Measurements from ENCODE around the gene GFRA4. TPM values are rescaled to one million over a fixed set of nuclear protein-coding genes. Genes with fewer than 3 reads are reported as not detected.

Gene GFRA4
- total and polyA plus RNA-seq, 5 donors, result not detected

GRCh38 chr20:3704087-3704486 lies 40.9 kb upstream of the GFRA4 start:
- intact Hi-C loops (cut with DNase I), result no loop called here
- DNase-seq (peak in 1 of 3 donors; percentile 0), ATAC-seq (no peak)
- Histone ChIP-seq H3K4me1 (ENCODE audit: control insufficient read depth, insufficient read depth, low read length) (no peaks in the 10 kb centered on the region), H3K9me3 (ENCODE audit: control insufficient read depth, low read length) (no peaks in the 10 kb centered on the region), H3K27me3 (ENCODE audit: control insufficient read depth, insufficient read depth) (no peaks in the 10 kb centered on the region), H3K4me3 (ENCODE audit: low read length) (no peak overlapping the region), H3K27ac (ENCODE audit: low read length) (no peak overlapping the region)
- 65% methylated on average over 5 of the region's 5 CpGs for WGBS

- ATAC-seq, result no peak
- H3K4me1 ChIP-seq (ENCODE audit: control insufficient read depth, insufficient read depth, low read length), result no peaks in the 10 kb centered on the region
- peak in 1 of 3 donors; percentile 2 for DNase-seq
- intact Hi-C loops (cut with DNase I), result no loop called here
- 93% methylated on average over 11 of the region's 11 CpGs for WGBS
- no peaks in the 10 kb centered on the region for H3K9me3 ChIP-seq (ENCODE audit: control insufficient read depth, low read length)
- no peak overlapping the region for H3K4me3 ChIP-seq (ENCODE audit: low read length)
- no peaks in the 10 kb centered on the region for H3K27me3 ChIP-seq (ENCODE audit: control insufficient read depth, insufficient read depth)
- no peak overlapping the region for H3K27ac ChIP-seq (ENCODE audit: low read length)
These were observed 39.6 kb upstream of the GFRA4 start for GRCh38 chr20:3702611-3703391.

- intact Hi-C loops (cut with DNase I), result no loop called here
- WGBS, result 91% methylated on average over 13 of the region's 13 CpGs
These were observed 38.1 kb upstream of the GFRA4 start for GRCh38 chr20:3701061-3701998.

GRCh38 chr20:3699037-3699436 lies 35.8 kb upstream of the GFRA4 start:
- no peak for ATAC-seq
- H3K27ac ChIP-seq (ENCODE audit: low read length), result no peak overlapping the region
- no peak overlapping the region for H3K4me3 ChIP-seq (ENCODE audit: low read length)
- intact Hi-C loops (cut with DNase I), result no loop called here
- WGBS, result 94% methylated on average over 16 of the region's 16 CpGs
- no peaks in the 10 kb centered on the region for H3K4me1 ChIP-seq (ENCODE audit: control insufficient read depth, insufficient read depth, low read length)
- H3K27me3 ChIP-seq (ENCODE audit: control insufficient read depth, insufficient read depth), result no peaks in the 10 kb centered on the region
- no peaks in the 10 kb centered on the region for H3K9me3 ChIP-seq (ENCODE audit: control insufficient read depth, low read length)
- peak in 1 of 3 donors; percentile 5 for DNase-seq

More at GRCh38 chr20:3701061-3701998, 38.1 kb upstream of the GFRA4 start:
- Histone ChIP-seq H3K4me3 (ENCODE audit: low read length) (no peak overlapping the region), H3K4me1 (ENCODE audit: control insufficient read depth, insufficient read depth, low read length) (no peaks in the 10 kb centered on the region), H3K27me3 (ENCODE audit: control insufficient read depth, insufficient read depth) (no peaks in the 10 kb centered on the region), H3K27ac (ENCODE audit: low read length) (no peak overlapping the region), H3K9me3 (ENCODE audit: control insufficient read depth, low read length) (no peaks in the 10 kb centered on the region)
- DNase-seq (peak in 1 of 3 donors; percentile 0), ATAC-seq (no peak)

- no peaks in the 10 kb centered on the region for H3K4me1 ChIP-seq (ENCODE audit: control insufficient read depth, insufficient read depth, low read length)
- intact Hi-C loops (cut with DNase I), result no loop called here
- ATAC-seq, result no peak
- H3K4me3 ChIP-seq (ENCODE audit: low read length), result no peak overlapping the region
- DNase-seq, result no peak
- WGBS, result 61% methylated on average over 6 of the region's 6 CpGs
- H3K9me3 ChIP-seq (ENCODE audit: control insufficient read depth, low read length), result no peaks in the 10 kb centered on the region
- H3K27me3 ChIP-seq (ENCODE audit: control insufficient read depth, insufficient read depth), result no peaks in the 10 kb centered on the region
- H3K27ac ChIP-seq (ENCODE audit: low read length), result no peak overlapping the region
These were observed 35.4 kb upstream of the GFRA4 start for GRCh38 chr20:3698591-3699001.

GRCh38 chr20:3697588-3698305 lies 34.5 kb upstream of the GFRA4 start:
- DNase-seq, result no peak
- ATAC-seq, result no peak
- Histone ChIP-seq H3K27me3 (ENCODE audit: control insufficient read depth, insufficient read depth) (no peaks in the 10 kb centered on the region), H3K27ac (ENCODE audit: low read length) (no peak overlapping the region), H3K9me3 (ENCODE audit: control insufficient read depth, low read length) (no peaks in the 10 kb centered on the region), H3K4me1 (ENCODE audit: control insufficient read depth, insufficient read depth, low read length) (no peaks in the 10 kb centered on the region), H3K4me3 (ENCODE audit: low read length) (no peak overlapping the region)
- WGBS, result 72% methylated on average over 18 of the region's 18 CpGs
- intact Hi-C loops (cut with DNase I), result no loop called here

GRCh38 chr20:3696745-3697587 lies 33.8 kb upstream of the GFRA4 start:
- intact Hi-C loops (cut with DNase I), result no loop called here
- no peaks in the 10 kb centered on the region for H3K27me3 ChIP-seq (ENCODE audit: control insufficient read depth, insufficient read depth)
- H3K4me3 ChIP-seq (ENCODE audit: low read length), result no peak overlapping the region
- DNase-seq (no peak), ATAC-seq (no peak)
- no peaks in the 10 kb centered on the region for H3K9me3 ChIP-seq (ENCODE audit: control insufficient read depth, low read length)
- no peak overlapping the region for H3K27ac ChIP-seq (ENCODE audit: low read length)
- H3K4me1 ChIP-seq (ENCODE audit: control insufficient read depth, insufficient read depth, low read length), result no peaks in the 10 kb centered on the region
- WGBS, result 89% methylated on average over 15 of the region's 15 CpGs

- Histone ChIP-seq H3K4me3 (ENCODE audit: low read length) (no peak overlapping the region), H3K27ac (ENCODE audit: low read length) (no peak overlapping the region), H3K27me3 (ENCODE audit: control insufficient read depth, insufficient read depth) (no peaks in the 10 kb centered on the region), H3K4me1 (ENCODE audit: control insufficient read depth, insufficient read depth, low read length) (no peaks in the 10 kb centered on the region), H3K9me3 (ENCODE audit: control insufficient read depth, low read length) (no peaks in the 10 kb centered on the region)
- ATAC-seq (no peak), DNase-seq (no peak)
- intact Hi-C loops (cut with DNase I), result no loop called here
- WGBS, result 95% methylated on average over 1 of the region's 1 CpG
These were observed 33.0 kb upstream of the GFRA4 start for GRCh38 chr20:3696200-3696599.

- H3K27ac ChIP-seq (ENCODE audit: low read length), result no peak overlapping the region
- DNase-seq (peak in 1 of 3 donors; percentile 38), ATAC-seq (no peak)
- no peaks in the 10 kb centered on the region for H3K9me3 ChIP-seq (ENCODE audit: control insufficient read depth, low read length)
- intact Hi-C loops (cut with DNase I), result no loop called here
- H3K27me3 ChIP-seq (ENCODE audit: control insufficient read depth, insufficient read depth), result no peaks in the 10 kb centered on the region
- 96% methylated on average over 5 of the region's 5 CpGs for WGBS
- H3K4me3 ChIP-seq (ENCODE audit: low read length), result no peak overlapping the region
- no peaks in the 10 kb centered on the region for H3K4me1 ChIP-seq (ENCODE audit: control insufficient read depth, insufficient read depth, low read length)
These were observed 31.7 kb upstream of the GFRA4 start for GRCh38 chr20:3694864-3695263.

GRCh38 chr20:3693376-3693775 lies 30.2 kb upstream of the GFRA4 start:
- Histone ChIP-seq H3K4me1 (ENCODE audit: control insufficient read depth, insufficient read depth, low read length) (no peaks in the 10 kb centered on the region), H3K27ac (ENCODE audit: low read length) (no peak overlapping the region), H3K27me3 (ENCODE audit: control insufficient read depth, insufficient read depth) (no peaks in the 10 kb centered on the region), H3K9me3 (ENCODE audit: control insufficient read depth, low read length) (no peaks in the 10 kb centered on the region), H3K4me3 (ENCODE audit: low read length) (no peak overlapping the region)
- DNase-seq, result peak in 1 of 3 donors; percentile 42
- intact Hi-C loops (cut with DNase I), result no loop called here
- WGBS, result 87% methylated on average over 13 of the region's 13 CpGs
- no peak for ATAC-seq

Measured in right cardiac atrium (tissue), 5 donors.